ENCODE measurements around the gene IDI1.
A peak's percentile ranks its signal among the peaks of the same experiment; 100 is the strongest.
"Not testable (repeated sequence)": the region's sequence is repeated elsewhere in the genome, so short reads cannot be mapped to it uniquely, and the experiment has no call there.

The IDI1 gene

DNA sequence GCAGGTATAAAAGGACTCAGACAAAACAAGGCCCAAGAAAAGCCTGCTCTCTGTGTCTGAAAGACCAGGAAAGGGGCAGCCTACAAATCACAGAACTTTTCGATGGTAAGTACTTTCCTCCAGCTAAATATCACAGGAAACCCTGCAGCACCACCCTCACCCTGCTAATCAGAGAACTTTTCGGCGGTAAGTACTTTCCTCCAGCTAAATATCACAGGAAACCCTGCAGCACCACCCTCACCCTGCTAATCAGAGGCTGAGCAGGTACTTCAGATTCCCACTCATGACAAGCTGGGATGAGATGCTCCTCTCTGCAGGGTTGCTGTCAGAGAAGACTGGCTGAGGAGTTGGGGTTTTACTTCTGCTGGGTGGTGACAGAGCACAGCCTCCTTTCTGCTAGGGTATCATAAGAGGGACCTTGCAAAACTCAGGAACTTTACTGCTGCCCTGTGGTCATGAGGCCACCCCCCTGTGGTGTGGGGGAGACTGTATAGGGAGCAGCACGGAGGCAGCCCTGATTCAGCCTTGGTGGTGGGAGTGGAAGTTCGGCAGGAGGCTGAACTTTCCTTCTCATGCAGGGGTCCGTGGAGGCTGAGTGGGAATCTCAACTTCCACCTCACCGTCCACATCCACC, 14.4 kb upstream of the IDI1 start:
- DNase-seq (ENCODE audit: low read depth in 2 of 2), result no peak

GRCh38 chr10:1061930-1062774, 13.2 kb upstream of the IDI1 start:
- DNase-seq (ENCODE audit: low read depth in 2 of 2), result peak in 1 of 2 experiments; percentile 24

- no peak for DNase-seq (ENCODE audit: low read depth in 2 of 2)
Observed at GRCh38 chr10:1059902-1060301, 11.0 kb upstream of the IDI1 start.

GRCh38 chr10:1058017-1058416, 9.1 kb upstream of the IDI1 start:
- DNase-seq (ENCODE audit: low read depth in 2 of 2), result no peak

GRCh38 chr10:1057106-1057657, 8.3 kb upstream of the IDI1 start:
- DNase-seq (ENCODE audit: low read depth in 2 of 2), result no peak

GRCh38 chr10:1056326-1057105, 7.6 kb upstream of the IDI1 start, which contains the start of gene WDR37:
TSS of gene WDR37 (plus strand) at chr10:1056385. CDS start at chr10:1072156, 15,771 bp downstream.
- peak; percentile 51 to 61 for DNase-seq (ENCODE audit: low read depth in 2 of 2)

- DNase-seq (ENCODE audit: low read depth in 2 of 2), result no peak
Observed at GRCh38 chr10:1054684-1055083, 5.8 kb upstream of the IDI1 start.

DNA sequence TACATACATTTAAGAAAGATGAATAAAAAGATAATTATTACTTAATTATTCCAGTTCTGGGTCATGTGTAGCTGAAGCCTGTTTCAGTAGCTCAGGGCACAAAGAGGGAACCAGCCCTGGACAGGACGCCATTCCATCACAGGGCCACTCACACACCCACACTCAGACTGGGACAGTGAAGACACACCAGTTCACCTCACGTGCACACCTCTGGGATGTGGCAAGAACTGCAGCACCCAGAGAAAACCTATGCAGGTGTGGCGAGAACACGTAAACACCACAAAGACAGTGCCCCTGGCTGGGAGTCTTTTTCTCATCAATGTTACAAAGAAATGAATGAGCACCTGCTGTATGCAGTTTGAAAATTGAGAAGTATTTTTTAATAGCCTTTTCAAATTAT, 1.6 kb upstream of the IDI1 start:
- no peak for DNase-seq (ENCODE audit: low read depth in 2 of 2)

DNA sequence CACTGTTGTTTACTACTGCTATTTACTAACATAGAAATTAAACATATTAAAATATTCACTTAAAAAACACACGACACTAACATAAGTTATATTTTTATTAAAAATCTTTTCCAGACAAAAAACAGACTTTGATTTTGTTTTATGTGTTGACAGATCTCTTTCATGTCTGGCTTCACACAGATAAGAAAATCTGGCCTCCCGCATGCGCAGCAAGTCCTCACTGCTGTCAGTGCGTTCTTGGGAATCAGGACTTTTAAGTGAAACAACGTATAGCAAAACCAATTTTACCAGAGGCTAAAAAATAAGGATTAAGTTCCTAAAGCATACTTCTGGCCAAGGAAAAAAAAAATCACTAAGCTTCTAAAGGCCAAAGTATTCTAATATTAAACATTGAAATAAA, 1.2 kb upstream of the IDI1 start:
- no peak for DNase-seq (ENCODE audit: low read depth in 2 of 2)

DNA sequence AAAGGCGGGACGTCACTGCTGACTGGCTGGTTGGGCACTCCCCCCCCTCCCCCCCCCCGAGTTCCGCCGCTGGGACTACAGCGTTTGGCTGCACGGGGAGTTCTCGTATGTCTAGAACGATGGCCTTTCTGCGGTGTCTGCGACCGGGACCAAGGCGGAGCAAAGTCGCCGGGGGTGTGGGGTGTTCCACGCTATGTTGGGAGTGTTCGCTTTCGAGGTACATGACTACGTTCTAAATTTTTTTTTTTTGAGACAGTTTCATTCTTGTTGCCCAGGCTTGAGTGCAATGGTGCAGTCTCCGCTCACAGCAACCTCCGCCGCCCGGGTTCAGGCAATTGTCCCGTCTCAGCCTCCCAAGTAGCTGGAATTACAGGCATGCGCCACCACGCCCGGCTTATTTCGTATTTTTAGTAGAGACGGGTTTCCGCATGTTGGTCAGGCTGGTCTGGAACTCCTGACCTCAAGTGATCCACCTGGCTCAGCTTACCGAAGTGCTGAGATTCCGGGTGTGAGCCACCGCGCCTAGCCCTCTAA, 573 bp upstream of the IDI1 start:
- DNase-seq (ENCODE audit: low read depth in 2 of 2), result no peak

DNA sequence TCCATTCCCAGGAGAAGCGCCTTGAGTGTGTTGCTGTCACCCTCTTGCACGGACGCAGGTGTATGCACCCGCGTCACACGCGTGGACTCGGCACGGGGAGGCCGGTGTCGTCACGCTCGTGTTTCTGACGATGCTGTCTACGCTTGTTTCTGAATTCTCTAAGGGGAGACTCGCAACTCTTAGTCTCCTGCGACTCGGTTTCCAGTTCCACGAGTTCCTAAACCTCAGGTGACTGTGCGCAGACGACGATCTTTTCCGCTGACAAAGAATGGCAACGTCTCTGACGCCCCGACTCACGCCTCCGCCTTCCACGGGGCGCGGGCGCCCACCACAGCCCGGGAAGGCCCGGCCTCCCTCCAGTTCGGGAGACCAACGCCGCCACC, 579 bp downstream of the IDI1 start:
- DNase-seq (ENCODE audit: low read depth in 2 of 2), result no peak

GRCh38 chr10:1047937-1048336, 982 bp downstream of the IDI1 start:
- no peak for DNase-seq (ENCODE audit: low read depth in 2 of 2)

GRCh38 chr10:1045415-1045814, 3.5 kb downstream of the IDI1 start:
- no peak for DNase-seq (ENCODE audit: low read depth in 2 of 2)

GRCh38 chr10:1044964-1045363, 4.0 kb downstream of the IDI1 start:
- DNase-seq (ENCODE audit: low read depth in 2 of 2), result no peak

- DNase-seq (ENCODE audit: low read depth in 2 of 2), result no peak
Observed at GRCh38 chr10:1044146-1044545, 4.8 kb downstream of the IDI1 start.

- DNase-seq (ENCODE audit: low read depth in 2 of 2), result no peak
Observed at GRCh38 chr10:1043532-1043995, 5.4 kb downstream of the IDI1 start.

DNA sequence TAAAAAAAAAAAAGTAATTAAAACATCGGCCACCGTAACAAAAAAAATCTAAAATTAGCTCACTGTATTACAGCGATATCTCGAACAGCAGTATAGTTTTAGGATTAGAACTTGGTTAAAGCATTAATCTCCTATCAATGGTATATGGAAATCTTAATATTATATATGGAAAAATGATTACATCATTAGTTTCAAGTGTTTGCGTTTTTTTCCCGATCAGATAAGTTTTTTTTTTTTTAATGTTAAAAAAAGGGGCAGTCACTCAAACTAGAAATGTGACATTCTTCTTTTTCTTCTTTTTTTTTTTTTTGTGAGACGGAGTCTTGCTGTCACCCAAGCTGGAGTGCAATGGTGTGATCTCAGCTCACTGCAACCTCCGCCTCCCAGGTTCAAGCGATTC, 7.4 kb downstream of the IDI1 start:
- DNase-seq (ENCODE audit: low read depth in 2 of 2), result no peak

DNA sequence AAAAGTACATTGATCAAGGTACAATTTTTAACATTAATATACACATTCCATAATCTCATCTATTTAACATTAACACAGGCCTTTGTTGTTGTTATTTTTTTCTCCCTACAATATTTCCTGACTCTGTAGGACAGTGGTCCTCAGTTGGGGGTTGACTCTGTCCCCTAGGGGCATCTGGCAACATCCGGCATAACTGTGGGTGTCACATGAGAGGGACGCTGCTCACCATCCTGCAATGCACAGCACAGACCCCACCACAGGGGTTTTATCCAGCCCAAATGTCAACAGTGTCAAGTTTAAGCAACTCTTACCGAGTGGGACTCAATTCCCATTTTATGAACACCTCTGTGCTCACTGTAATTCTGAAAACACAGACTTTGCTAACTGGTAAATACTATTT, 8.8 kb downstream of the IDI1 start:
- DNase-seq (ENCODE audit: low read depth in 2 of 2), result no peak

DNA sequence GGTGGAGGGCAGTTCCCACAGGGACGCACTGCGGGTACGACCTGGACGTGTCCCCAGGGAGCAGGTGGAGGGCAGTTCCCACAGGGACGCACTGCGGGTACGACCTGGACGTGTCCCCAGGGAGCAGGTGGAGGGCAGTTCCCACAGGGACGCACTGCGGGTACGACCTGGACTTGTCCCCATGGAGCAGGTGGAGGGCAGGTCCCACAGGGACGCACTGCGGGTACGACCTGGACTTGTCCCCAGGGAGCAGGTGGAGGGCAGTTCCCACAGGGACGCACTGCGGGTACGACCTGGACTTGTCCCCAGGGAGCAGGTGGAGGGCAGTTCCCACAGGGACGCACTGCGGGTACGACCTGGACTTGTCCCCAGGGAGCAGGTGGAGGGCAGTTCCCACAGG, 10.2 kb downstream of the IDI1 start:
- not testable (repeated sequence) for DNase-seq (ENCODE audit: low read depth in 2 of 2)

- DNase-seq (ENCODE audit: low read depth in 2 of 2), result no peak
Observed at GRCh38 chr10:1037098-1037497, 11.8 kb downstream of the IDI1 start.

GRCh38 chr10:1036341-1036791, 12.6 kb downstream of the IDI1 start:
- DNase-seq (ENCODE audit: low read depth in 2 of 2), result no peak

- no peak for DNase-seq (ENCODE audit: low read depth in 2 of 2)
Observed at GRCh38 chr10:1035201-1035600, 13.7 kb downstream of the IDI1 start.

All from fibroblast of skin of left quadriceps (primary cell).